ENCODE results near the gene EVI5L.

EVI5L gene

DNA sequence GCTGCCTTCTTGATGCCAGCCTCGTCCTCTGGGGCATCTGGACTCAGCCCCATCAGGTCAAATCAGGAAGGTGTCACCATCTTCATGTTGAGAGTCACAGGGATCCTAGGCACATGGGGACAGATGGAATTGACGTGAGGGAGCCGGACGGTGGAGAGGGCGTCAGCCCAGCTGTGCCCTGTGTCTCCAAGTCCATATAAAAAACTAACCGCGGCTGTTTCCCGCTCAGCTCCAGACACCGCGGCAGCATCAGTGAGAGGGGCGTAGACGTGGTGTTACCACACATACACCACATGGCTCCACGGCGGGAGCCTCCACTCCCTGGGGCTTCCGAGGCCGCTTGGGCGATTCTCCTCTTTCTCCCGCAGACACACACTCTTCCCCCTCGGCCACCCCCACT is 49.8 kb downstream of the EVI5L start:
- TF ChIP-seq, protein P1, sequence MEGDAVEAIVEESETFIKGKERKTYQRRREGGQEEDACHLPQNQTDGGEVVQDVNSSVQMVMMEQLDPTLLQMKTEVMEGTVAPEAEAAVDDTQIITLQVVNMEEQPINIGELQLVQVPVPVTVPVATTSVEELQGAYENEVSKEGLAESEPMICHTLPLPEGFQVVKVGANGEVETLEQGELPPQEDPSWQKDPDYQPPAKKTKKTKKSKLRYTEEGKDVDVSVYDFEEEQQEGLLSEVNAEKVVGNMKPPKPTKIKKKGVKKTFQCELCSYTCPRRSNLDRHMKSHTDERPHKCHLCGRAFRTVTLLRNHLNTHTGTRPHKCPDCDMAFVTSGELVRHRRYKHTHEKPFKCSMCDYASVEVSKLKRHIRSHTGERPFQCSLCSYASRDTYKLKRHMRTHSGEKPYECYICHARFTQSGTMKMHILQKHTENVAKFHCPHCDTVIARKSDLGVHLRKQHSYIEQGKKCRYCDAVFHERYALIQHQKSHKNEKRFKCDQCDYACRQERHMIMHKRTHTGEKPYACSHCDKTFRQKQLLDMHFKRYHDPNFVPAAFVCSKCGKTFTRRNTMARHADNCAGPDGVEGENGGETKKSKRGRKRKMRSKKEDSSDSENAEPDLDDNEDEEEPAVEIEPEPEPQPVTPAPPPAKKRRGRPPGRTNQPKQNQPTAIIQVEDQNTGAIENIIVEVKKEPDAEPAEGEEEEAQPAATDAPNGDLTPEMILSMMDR (IDR thresholded peaks at IDR 0.05; ENCODE audit: low read depth, low read length): no peak
- DNase-seq (ENCODE audit: extremely low read depth, low read depth): no peak

DNA sequence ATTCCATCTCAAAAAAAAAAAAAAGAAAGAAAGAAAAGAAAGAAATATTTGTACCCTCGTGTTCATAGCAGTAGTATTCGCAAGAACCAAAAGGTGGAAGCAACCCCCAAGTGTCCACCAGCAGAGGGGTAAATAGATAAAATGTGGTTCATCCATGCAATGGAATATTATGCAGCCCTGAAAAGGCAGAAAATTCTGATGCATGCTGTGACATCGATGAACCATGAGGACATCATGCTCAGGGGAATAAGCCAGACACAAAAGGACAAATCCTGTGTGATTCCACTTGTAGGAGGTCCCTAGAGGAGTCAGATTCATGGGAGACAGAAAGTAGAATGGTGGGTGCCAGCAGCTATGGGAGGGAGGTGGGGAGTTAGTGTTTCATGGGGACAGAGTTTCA is 51.9 kb downstream of the EVI5L start:
- TF ChIP-seq, protein P1 (IDR thresholded peaks at IDR 0.05; ENCODE audit: low read depth, low read length): no peak
- DNase-seq (ENCODE audit: extremely low read depth, low read depth): no peak

DNA sequence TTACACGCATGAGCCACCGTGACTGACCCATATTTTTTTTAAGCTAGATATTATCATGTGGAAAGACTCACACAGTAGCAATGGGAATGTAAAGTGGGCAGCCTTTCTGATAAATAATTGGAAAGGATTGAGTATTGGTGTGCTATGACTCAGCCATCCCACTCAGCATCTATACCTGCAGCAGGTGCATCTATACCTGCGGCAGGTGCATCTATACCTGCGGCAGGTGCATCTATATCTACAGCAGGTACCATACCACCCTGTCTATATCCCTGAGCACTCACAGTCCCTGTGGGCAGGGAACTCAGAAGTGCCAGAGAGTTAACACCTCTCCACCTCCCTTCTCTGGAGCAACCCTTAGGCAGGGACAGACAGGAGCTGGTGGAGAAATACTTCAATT is 53.1 kb downstream of the EVI5L start:
- no peak for DNase-seq (ENCODE audit: extremely low read depth, low read depth)
- TF ChIP-seq, protein P1 (IDR thresholded peaks at IDR 0.05; ENCODE audit: low read depth, low read length): no peak

DNA sequence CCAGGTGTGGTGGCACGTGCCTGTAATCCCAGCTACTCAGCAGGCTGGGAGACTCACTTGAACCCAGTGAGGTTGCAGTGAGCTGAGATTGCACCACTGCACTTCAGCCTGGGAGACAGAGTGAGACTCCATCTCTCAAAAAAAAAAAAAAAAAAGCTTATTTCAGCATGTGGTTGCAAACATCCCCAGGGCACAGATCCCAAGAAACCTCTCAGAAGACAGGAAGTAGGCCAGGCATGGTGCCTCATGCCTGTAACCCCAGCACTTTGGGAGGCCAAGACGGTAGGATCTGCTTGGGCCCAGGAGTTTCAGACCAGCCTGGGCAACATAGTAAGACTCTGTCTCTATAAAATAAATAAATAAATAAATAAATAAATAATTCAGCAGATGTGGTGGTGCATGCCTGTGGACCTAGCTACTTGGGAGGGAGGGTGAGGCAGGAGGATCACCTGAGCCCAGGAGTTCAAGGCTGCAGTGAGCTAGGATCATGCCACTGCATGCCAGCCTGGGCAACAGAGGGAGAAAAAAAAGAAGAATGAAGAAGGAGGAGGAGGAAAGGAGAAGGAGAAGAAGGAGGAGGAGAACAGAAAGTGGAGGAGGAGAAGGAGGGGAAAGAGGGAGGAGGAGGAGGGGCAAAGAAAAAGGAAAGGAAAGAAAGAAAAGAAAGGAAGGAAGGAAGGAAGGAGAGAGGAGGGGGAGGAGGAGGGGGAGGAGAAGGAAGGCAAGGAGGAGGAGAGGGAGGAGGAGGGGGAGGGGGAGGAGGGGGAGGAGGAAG is 54.0 kb downstream of the EVI5L start:
- no peak for DNase-seq (ENCODE audit: extremely low read depth, low read depth)

DNA sequence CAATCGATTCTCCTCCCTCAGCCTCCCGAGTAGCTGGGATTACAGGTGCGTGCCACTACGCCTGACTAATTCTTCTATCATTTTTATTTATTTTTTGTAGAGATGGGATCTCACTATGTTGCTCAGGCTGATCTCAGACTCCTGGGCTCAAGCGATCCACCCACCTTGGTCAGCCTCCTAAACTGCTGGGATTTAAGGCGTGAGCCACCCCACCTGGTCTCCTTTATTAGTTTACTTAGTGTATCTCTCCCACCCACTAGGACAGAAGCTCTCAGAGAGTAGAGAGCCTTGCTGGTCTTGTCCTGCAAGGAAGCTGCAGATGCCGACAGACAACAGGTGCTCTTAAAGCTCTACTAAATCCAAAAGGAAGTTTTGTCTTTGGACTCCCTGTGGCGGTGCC is 55.8 kb downstream of the EVI5L start:
- TF ChIP-seq, protein P1 (IDR thresholded peaks at IDR 0.05; ENCODE audit: low read depth, low read length): no peak
- DNase-seq (ENCODE audit: extremely low read depth, low read depth): no peak

More for the DNA sequence above, 54.0 kb downstream of the EVI5L start:
- TF ChIP-seq, protein P1 (IDR thresholded peaks at IDR 0.05; ENCODE audit: low read depth, low read length): no peak

DNA sequence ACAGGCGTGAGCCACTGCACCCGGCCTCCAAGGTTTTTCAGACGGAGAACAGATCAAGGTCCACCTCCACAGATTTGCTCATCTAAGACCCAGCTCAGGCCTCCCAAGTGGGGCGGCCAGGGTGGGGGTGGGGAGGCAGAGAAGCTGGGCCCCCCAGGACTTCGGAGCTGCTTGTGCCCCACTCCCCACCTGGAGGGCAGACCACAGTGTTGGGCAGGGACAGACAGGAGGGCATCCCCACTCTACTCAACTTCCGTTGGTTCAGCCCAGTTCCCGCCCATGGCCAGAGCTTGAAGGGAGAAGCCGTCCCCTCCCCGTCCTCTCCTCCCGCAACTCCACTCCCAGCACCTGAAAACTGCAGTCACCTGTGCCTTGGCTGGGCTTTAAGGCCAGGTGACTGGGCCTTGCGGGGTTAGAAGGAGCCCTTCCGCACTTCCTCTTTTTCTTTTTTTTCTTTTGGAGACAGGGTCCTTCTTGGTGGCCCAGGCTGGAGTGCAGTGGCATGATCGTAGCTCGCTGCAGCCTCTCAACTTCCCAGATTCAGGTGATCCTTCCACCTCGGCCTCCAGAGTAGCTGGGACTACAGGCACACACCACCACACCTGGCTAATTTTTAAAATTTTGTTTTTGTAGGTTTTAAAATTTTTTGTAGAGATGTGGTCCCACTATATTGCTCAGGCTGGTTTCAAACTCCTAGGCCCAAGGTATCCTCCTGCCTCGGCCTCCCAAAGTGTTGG is 57.6 kb downstream of the EVI5L start:
- DNase-seq (ENCODE audit: extremely low read depth, low read depth): no peak
- TF ChIP-seq, protein P1 (IDR thresholded peaks at IDR 0.05; ENCODE audit: low read depth, low read length): no peak

DNA sequence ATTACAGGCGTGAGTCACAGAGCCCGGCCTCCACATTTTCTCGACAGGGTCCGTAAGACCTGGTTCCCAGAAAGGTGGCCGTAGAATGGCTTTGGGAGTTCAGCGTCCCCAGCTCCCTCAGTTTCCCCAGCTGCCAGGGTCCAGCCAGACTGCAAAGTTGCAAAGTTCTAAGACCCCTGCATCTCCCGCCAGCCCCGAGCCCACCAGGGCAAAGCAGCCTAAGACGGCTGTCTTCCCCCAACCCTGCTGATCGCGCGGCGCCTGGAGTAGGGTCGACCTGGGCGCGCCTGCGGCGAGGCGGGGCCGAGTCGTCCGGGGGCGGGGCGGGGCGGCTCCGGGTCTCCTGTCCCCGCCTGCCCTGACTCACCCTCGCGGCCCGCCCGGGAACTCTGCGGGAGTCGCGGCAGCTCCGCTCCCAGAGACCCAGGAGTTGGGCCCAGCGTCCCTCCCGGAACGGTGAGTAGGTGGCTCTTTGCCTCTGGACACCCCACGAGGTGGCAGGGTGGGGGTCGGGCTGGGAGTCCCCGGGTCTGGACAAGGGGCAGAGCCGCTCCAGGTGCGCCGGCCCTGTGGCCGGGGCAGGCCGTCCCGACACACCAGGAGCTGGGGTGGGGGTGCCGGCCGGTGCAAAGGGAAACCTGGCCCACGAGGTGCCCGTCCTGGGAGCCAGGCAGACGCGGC is 58.3 kb downstream of the EVI5L start, which contains the start of gene LRRC8E:
Gene LRRC8E, plus strand, starts transcription at position 366 of the 681 bp plus-strand sequence. CDS start 7,094 bp downstream, outside the sequence.
- DNase-seq (ENCODE audit: extremely low read depth, low read depth): no peak
- TF ChIP-seq, protein P1 (IDR thresholded peaks at IDR 0.05; ENCODE audit: low read depth, low read length): no peak

Measured in AG09319 (cell line).